SHP77 (cell line): ENCODE data around the gene ARHGAP32.
"Not testable (repeated sequence)": the region's sequence is repeated elsewhere in the genome, so short reads cannot be mapped to it uniquely, and the experiment has no call there.

Experiments used
- DNase-seq, 2 experiments: peaks; one replicate each; lab custom pipeline; 2025; lab: John Stamatoyannopoulos, UW

ARHGAP32 gene

DNA sequence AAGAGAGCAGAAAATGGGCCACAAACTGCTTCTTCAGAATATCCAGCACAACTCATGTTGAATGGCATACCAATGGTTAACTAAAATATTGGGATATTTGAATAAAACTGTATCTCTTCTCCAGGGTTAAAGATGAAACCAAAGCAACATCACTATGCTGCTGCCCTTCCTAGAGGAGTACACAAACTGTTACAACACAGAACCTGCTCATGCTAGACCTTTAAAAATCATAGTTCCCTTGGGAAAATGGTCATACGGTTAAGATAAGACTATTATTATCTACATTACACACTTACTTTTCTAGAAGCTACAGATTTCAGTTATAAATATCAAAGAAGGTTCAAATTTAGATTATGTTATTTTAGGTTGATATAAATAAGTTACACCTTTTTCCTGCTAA lies 170.8 kb downstream of the ARHGAP32 start:
- DNase-seq = no peak

DNA sequence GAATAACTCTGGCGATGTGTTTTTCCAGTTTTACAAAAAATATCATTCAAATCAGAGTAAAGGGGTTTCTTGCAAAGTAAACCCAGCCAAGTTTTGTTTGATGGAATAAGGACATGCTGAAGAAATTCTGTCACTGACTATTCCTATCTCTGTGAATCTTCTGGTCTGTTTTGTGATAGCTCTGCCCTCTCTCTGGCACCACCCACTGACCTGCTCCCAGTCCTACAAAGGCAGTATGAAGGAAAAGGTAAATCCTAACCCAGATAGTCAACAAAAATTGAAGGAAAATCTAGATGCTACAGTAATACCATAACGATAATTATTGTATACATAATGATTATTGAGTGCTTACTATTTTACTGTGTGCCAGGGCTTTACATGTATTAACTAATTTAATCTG lies 173.1 kb downstream of the ARHGAP32 start:
- no peak for DNase-seq

DNA sequence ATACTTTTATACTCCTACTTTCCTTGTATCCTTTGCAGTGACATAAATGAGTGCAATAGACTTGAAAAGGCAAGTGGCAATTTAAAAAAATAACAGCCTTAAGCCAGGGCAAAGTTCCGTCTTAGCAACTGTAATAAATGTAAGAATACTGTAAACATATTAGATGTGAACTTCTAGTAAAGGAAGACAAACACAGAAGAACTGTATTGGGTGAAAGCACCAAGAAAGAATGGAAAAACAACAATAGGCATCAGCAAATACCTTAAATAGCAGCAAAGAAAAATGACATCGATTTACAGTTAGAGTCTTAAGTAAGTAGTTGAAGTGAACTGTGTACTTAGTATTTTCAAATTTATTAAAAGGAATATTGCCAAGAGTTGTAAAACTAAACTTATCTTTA lies 174.0 kb downstream of the ARHGAP32 start:
- no peak for DNase-seq

DNA sequence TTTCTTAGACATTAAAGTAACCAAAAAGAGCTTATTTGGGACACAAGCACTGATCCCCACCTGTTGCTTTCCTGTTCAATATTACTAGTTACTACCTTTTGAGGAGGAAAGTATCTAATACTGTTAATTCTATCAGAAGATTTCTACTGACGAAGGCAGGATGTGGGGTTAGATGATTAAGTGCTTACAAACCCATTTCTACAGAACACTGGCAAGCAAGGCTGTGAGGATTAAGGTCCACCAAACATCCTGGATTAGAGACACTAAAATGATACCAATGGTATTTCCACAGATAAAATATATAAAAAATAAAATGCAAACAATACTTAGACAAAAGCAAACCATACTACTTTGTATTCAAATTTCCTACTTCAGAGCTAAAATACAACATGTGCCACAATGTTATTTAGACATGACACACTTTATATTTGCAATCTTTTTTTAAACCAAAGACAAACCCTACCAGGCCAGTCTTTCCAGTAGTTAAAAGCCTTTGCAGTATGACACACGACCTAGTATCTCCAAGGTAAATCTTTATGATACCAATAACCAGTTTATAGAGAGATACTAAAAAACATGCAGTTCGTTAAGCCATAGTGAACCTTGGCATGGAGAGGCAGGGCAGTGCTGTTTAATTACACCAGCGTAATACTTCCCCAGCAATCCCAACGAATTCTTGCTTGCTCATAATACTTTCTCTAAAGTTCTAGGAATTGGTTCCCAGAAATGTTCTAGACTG lies 178.2 kb downstream of the ARHGAP32 start:
- no peak for DNase-seq

DNA sequence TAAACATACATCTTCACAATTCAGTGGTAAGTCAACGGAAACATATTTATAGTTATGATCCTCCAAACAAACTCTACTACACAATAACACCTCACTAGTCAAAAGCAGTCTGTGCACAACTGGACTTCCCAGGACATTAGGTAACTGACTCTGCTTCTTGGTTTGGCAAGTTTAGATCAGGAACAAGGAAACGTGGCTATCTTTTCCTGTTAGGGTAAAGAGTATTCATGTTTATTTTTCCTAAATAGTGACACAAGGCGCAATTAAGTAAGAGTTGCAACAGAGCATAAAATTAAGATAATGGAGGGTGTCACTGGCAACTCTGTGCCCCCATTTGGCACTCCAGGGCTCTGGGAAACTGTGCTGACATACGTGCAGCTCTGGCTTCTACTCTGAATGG lies 179.2 kb downstream of the ARHGAP32 start:
- DNase-seq = no peak

DNA sequence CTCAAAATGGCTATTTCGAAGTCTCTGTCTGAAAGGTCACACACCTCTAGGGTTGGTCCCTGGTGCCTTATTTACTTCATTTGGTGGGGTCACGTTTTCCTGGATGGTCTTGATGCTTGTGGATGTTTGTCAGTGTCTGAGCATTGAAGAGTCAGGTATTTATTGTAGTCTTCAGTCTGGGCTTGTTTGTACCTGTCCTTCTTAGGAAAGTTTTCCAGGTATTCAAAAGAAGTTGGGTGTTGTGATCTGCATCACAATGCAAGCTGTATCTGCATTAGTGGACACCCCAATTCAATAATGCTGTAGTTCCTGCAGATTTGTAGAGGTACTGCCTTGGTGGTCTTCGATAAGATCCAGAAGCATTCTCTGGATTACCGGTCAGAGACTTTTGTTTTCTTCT lies 186.0 kb downstream of the ARHGAP32 start:
- DNase-seq = no peak

DNA sequence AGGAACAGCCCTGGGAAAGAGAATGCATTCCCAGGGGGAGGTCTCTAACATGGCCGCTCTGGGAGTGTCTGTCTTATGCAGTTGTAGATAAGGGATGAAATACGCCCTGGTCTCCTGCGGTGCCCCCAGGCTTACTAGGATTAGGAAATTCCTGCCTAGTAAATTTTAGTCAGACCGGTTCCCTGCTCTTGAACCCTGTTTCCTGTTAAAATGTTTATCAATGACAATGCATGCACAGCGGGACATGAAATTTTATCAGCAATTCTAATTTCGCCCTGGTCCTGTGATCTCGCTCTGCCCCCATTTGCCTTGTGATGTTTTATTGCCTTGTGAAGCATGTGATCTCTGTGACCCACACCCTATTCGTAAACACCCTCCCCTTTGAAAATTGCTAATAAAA lies 193.0 kb downstream of the ARHGAP32 start:
- DNase-seq = not testable (repeated sequence)

DNA sequence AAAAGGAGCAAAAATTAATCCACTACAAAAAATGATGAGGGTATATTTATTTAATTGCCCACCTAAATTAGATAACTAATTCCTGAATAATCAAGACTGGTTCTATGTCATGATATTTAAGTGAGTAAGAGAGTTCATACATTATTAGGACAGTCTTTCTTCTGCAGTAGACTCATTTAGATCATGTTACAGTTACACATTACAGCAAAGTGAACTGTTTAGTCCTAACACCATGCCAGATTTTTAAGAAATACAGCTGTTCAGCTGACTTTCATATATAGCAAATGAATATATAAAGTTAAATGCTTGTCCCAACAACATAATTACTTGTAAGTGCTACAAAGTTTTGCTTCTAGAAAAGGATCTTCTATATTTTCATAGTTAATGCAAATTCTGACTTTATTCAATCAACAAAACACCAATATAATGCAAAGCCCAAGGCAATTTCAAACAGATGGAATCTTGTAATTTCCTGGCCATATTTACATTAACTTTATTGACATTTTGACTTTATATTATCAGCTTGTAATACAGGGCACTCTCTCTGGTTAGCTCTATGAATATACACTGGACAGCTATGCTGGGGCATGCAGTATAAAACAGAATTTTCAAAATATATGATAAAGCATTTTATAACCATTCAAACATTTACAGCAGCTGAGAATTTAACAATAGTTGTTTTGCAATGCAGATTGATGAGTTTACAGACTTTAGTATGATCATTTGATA lies 203.7 kb downstream of the ARHGAP32 start:
- DNase-seq = no peak

DNA sequence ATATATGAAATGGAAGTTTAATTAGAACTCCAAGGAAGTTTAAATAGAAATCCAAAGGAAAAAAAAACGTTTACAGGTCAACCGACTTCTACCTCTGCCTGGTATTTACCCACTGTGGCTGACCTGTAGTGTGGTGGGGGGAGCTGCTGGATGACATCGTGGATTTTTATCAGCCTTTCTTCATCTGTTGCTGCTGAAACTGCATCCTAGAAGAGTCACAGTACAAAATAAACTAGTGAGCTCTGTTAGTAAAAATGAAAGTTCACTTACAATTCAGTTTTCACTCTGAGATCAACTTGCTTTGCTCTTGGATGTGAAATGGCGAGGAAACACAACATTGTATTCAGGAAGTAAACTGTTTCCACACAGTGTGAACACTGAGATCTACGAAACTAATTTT lies 206.2 kb downstream of the ARHGAP32 start:
- DNase-seq = no peak

DNA sequence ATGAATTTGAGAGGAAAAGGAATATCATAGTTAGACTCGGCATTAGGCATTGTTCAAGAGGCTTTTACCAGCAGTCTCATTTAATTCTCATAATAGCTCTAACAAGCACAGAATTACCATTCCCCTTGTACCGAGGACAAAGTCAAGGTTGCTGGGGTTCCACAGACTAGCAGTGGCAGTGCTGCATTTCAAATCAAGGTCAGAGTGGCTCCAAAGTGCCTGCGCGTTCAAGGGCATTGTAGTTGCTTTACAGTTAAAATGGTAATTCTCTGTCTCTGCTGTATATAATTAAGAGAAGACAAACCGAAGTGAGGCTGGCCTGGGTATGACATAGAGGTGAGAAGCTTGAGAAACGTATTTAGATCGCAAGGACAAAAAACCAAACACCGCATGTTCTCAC lies 209.1 kb downstream of the ARHGAP32 start:
- DNase-seq = no peak

DNA sequence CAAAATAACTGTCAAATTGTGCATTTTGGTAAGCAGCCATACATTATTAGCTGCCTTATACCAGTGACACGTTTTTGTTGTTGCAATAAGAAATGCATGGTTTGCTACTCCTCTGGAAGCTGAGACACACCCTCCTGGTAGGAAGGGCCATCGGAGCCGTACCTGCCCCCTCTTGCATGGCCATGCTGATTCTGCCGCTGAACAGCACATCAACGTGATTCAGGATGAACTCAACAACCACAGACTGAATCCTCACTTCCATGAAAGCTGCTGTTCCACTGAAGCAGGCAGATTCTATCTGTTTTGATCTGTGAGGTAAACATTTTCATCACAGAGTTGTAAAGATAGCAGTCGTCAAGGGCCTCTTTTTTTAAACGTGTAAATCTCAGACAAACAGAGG lies 210.9 kb downstream of the ARHGAP32 start:
- no peak for DNase-seq

DNA sequence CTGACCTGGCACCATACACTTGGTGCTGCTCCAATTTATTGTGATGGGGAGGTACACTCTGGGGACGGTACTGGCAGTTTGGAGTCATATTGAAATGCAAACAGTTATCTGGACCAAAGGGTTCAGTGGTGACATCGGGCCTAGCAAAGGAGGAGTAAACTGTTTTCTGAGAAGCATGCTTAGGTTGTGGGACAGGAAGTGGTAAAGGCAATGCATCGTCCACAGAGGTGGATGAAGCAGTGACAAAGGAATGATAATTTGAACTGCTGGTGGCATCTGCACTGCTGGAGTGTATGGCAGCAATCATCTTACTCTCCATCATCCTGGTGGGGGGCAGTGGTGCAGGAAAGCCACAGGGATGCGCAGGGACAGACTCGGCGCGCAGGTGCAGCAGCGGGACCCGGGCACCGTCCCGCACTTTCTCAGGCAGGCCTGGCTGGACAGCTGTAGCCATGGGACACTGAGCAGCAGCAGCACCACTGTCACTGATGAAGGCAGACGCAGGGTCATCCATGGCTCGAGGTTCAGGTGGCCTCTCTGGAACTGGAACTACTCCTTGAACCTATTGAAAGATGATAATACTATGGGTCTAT lies 221.4 kb downstream of the ARHGAP32 start:
- no peak for DNase-seq

DNA sequence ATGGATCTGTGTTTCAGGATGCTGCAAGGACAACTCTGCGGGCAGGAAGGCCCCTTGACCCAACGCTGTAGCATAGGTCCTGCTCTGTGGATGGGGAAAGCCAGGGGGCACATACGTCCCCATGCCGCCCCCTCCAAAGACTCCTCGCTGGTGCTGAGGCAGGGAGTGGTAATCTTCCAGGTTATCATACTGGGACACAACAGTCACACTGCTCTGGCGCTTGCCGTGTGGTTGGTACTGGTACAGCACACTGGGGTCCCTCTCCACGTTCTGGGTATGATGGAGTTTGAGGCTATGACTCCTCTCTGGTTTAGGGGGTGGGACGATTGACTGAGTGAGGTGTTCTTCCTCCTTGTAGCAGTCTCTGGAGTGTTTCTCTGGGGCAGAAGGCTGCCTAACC lies 223.2 kb downstream of the ARHGAP32 start:
- no peak for DNase-seq

DNA sequence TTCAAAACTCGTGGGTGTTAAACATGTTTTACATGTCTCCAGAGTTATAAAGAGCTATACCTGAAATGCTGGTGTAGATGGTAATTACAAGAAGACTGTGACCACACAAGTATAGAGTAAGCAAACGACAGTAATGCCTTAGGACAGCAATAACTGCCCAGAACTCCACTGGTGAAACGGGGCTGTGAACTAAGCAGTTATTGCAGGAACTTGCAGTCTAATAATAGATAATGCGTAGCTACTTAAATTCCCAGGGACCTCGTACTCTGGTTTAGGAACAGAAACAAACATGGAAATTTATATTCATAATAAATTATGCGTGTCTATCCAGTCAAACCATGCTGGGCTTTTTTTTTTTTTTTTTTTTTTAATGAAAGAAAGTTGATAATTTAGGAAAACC lies 224.5 kb downstream of the ARHGAP32 start:
- DNase-seq = no peak

DNA sequence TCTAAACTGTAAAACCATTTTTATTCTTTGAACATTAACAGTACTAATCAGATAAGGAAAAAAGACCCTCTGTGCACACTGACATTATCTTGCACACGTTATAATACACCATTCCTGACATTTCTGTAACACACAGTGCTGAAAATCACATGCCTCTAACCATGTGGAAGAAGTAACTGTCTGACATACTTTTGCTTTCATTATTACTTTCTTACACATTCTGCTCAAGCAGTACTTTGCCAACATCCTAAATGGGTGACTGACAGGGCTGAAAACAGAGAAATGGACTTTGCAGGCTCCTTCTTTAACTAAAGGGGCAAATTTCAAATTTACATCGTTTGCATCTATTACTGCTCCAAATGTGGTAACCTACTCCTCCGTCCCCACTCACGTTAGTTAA lies 226.6 kb downstream of the ARHGAP32 start:
- DNase-seq = no peak

DNA sequence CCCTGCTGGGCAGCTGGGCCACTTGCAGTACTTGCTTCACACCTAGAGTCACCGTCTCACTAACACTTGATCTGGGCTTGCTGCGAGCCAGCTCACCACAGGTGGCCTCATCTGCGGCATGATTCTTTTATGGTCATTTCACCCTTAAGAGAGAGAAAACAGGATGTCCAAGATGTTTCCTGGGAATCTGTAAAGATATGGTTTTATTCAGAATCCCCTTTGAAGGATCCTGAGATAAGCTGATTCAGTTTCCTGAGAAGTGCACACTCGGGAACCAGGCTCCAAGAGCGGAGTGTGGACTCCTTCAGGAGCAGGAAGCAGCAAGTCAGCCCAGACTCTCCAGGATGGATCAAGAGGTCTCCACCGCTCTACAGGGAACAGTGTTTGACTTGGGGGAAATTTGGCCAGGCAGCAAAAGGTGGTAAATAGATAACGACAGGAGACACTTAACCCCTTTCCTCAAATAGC lies 227.6 kb downstream of the ARHGAP32 start:
- no peak for DNase-seq

DNA sequence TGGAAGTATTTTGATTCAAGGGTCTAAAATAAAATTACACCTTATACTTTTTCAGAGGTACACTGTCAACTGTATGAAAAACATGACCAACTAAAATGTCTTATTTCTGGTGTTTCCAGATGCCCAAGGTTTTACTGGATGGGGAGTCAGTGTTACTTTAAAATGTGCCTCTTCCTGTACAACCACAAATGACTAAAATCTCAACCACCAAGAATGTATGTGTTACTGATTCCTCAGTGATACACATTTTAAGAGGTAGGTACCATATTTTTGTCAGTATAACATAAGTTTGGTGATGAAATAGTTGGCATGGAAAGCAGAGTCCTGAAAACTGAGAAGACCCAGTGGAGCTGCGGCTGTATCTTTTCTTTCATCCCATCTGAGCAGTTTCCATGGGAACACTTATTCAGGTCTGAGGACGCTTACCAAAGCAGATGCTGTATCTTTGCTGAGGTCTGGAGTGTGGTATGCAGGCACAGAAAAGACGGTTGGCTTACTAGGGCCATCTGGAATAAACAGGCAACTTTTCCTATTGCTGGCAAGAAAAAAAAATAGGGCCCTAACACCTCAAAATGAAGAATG lies 228.3 kb downstream of the ARHGAP32 start:
- DNase-seq = no peak

DNA sequence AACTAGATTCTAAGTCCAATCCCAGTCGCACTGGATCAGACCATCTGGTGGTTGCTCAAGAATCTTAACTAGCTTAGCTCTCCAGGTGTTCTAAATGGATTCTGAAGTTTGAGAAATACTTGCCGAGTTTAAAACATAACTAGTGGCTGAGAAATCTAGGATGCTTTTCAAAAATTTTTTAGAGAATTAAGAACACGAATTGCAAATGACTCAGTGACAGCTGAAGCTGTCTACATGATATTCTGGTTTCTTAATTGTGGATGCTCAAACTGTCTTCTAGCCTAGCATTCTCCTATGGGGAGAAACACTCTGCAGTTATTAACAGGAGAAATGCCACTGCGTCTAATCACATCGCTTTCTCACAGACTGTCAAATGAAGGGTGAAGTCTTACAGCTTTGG lies 229.2 kb downstream of the ARHGAP32 start:
- DNase-seq = no peak

DNA sequence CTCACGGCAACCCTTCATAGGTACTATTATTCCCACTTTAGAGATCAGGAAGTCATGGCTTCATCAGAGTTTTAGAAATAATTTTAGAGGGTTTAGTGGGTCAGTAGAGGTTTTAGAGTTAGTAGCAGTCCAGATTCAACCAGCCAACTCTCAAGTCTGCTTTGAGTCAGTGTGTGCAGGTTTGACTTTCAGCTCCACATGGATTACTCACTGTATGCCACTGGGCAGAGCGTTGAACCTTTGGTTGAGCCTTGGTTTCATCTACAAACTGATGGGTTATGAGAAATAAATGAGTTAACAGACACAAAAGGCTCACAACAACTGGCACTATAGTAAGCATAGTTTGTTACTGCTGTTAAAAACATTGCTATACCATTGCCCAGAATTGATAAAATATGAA lies 230.5 kb downstream of the ARHGAP32 start:
- no peak for DNase-seq

DNA sequence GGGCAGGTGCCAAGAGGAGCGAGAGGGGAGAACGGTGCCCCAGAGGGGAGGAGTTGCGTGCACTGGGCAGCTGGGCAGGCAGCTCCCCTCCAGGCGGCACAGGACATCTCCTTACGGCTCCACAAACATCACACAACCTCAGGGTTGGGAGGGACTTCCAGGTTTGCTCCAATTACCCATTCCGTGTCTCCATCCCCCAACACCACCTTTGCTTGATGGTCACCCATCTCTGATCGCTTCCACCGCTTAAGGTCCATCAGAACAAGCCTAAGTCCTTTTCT lies 235.0 kb downstream of the ARHGAP32 start:
- DNase-seq = no peak

DNA sequence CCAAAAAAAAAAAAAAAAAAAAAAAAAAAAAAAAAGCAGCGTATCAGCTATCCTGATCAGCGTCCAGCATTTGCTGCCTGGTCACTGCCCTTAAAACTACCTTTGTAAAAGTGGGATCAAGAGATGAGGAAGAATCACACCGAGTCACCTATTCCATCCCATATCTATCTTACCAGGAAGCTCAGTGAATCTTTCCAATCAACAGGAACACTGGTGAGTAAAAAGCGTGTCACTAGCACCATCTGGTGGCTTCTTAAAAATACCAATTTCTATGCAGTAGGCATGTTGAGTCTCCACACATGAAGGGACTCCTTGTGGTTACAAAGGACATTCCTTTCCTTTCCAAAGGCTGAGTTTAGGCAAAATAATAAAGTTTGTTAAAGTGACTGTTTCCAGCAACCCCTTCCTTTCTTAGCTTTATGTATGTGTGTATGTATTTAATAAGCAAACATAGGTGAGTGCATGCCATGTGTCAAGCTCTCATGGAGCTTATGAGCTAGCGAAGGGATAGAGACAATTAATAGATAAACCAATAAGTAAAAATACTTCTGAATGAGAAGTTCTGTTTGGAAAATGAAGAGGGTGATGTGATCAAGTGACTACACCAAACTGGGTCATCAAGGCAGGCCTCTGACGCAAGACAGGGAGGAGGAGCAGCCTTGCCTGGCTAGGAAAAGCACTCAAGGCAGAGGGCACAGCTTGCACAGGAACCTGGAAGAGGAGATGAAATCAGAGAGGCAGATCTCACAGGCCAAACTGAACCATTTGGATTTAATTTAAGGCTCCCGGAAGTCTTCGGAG lies 235.5 kb downstream of the ARHGAP32 start:
- peak; percentile 56 to 72 for DNase-seq

DNA sequence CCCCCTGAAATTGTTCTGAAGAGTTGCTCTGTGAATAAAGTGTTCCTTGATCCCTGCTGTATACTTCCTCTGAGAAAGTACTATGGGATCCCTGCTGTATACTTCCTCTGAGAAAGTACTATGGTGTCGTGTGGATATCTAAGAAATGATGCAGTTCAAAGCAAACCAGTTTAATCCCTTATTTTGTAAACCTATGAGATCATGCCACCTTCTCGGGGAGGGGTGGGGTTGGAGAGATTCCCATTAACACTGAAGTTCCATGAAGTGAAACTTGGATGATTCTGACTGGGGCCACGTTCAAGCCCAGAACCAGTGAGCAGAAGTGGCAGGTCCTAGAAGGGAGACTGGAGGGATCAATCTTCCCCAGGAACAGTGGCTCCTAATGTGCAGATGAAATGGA lies 236.5 kb downstream of the ARHGAP32 start:
- DNase-seq = no peak
